Stimulated activated naive CD8-positive, alpha-beta T cell treated with anti-CD3 and anti-CD28 coated beads, Interleukin-15, Interleukin-2, amounts not matched to agents 100 ng/mL and 50 ng/mL, for 24 hours (primary cell): Measurements from ENCODE around the gene CLK4.

ENCODE experiments used
- H3K27ac Mint-ChIP-seq: one replicate; pipeline ENCODE4 v1.8.0; 2021; ENCODE audit warnings: mild to moderate bottlenecking, mixed read lengths
- H3K27me3 Mint-ChIP-seq: one replicate; pipeline ENCODE4 v1.8.0; 2021; ENCODE audit warnings: mixed read lengths
- H3K36me3 Mint-ChIP-seq: one replicate; pipeline ENCODE4 v1.8.0; 2021; ENCODE audit warnings: low read depth, mixed read lengths
- H3K4me1 Mint-ChIP-seq: one replicate; pipeline ENCODE4 v1.8.0; 2021; ENCODE audit warnings: low read depth, mixed read lengths
- H3K4me3 Mint-ChIP-seq: one replicate; pipeline ENCODE4 v1.8.0; 2021; ENCODE audit warnings: mild to moderate bottlenecking, mixed read lengths
- H3K9me3 Mint-ChIP-seq: one replicate; pipeline ENCODE4 v1.8.0; 2021; ENCODE audit warnings: mixed read lengths

Gene CLK4

GRCh38 chr5:178622679-178623247 lies 4.1 kb downstream of the CLK4 start:
- H3K9me3 Mint-ChIP-seq = no peaks in the 10 kb centered on the region
- no peak overlapping the region for H3K4me3 Mint-ChIP-seq

DNA sequence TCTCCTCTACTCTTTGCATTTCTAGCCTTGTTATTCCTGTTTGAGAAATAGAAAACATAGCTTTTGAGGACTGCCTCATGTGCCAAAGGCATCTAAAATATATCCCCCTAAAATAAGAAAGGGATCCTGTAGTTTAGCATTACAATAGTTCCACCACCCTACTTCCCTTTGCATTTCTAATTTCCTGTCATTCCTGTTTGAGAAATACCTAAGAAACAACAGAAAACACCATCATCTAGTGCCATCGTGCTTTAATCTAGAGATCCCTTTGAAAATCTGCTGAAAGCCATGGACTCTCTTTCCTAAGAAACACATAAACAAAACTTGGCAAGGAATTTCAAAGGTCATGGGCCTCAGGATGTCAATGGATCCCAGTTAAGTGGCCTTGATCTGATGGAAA lies 7.5 kb downstream of the CLK4 start:
- Mint-ChIP-seq H3K4me3 (no peak overlapping the region), H3K4me1 (peaks cover 47% of the 10 kb centered on the region), H3K27ac (no peak overlapping the region)

More at GRCh38 chr5:178622679-178623247, 4.1 kb downstream of the CLK4 start:
- Mint-ChIP-seq H3K36me3 (peaks cover 59% of the 10 kb centered on the region), H3K27ac (no peak overlapping the region), H3K27me3 (no peaks in the 10 kb centered on the region), H3K4me1 (peaks cover 64% of the 10 kb centered on the region)

GRCh38 chr5:178612299-178612698 lies 14.6 kb downstream of the CLK4 start:
- Mint-ChIP-seq H3K9me3 (no peaks in the 10 kb centered on the region), H3K4me3 (no peak overlapping the region), H3K4me1 (peaks cover 8% of the 10 kb centered on the region), H3K36me3 (peaks cover 79% of the 10 kb centered on the region), H3K27ac (no peak overlapping the region), H3K27me3 (no peaks in the 10 kb centered on the region)

More for the DNA sequence above, 7.5 kb downstream of the CLK4 start:
- H3K9me3 Mint-ChIP-seq = no peaks in the 10 kb centered on the region
- H3K27me3 Mint-ChIP-seq = no peaks in the 10 kb centered on the region
- peaks cover 80% of the 10 kb centered on the region for H3K36me3 Mint-ChIP-seq

DNA sequence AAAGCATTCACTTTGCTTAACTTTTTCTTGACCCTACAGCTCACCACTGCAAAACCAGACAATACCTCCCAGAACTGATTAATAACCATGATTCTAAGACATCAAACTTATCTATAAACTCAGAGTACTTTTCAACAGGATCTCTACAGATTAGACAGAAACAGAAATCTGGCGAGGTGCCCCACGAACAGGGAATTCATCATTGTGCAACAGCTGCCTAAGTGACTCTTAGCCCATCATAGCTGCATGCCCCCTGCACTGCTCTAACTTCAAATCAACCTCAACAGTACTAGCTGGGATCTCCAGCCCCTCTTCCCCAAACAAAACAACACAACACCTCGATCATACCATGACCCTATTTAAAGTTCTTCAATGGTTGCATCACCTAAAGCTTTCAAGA lies 20.6 kb downstream of the CLK4 start:
- H3K4me3 Mint-ChIP-seq = no peak overlapping the region
- H3K4me1 Mint-ChIP-seq = no peaks in the 10 kb centered on the region
- no peaks in the 10 kb centered on the region for H3K27me3 Mint-ChIP-seq
- H3K27ac Mint-ChIP-seq = peak overlapping the region; percentile 2
- H3K36me3 Mint-ChIP-seq = peaks cover 71% of the 10 kb centered on the region
- no peaks in the 10 kb centered on the region for H3K9me3 Mint-ChIP-seq

DNA sequence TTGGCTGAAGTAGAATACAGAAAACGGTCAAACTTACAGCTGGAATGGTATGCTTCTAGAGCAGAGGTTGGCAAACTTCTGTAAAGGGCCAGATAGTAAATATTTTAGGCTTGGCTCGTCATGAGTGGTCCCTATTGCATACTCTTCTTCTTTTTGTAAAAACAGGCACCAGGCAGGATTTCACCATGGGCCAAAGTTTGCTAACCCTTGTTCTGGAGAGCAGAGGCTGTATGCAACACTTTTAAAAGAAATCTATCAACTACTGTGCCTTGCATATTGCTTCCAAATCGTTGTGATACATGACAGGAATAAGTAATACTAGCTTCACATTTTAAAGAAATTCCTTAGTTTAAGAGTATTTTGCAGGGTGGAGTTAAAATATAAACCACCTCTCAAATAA lies 21.1 kb downstream of the CLK4 start:
- Mint-ChIP-seq H3K4me1 (no peaks in the 10 kb centered on the region), H3K27me3 (no peaks in the 10 kb centered on the region), H3K27ac (no peak overlapping the region), H3K36me3 (peaks cover 71% of the 10 kb centered on the region), H3K9me3 (no peaks in the 10 kb centered on the region), H3K4me3 (no peak overlapping the region)

- Mint-ChIP-seq H3K4me3 (no peak overlapping the region), H3K27me3 (no peaks in the 10 kb centered on the region), H3K4me1 (no peaks in the 10 kb centered on the region), H3K27ac (no peak overlapping the region), H3K36me3 (peaks cover 74% of the 10 kb centered on the region), H3K9me3 (peaks cover 8% of the 10 kb centered on the region)
Observed at GRCh38 chr5:178602752-178603151, 24.1 kb downstream of the CLK4 start.

DNA sequence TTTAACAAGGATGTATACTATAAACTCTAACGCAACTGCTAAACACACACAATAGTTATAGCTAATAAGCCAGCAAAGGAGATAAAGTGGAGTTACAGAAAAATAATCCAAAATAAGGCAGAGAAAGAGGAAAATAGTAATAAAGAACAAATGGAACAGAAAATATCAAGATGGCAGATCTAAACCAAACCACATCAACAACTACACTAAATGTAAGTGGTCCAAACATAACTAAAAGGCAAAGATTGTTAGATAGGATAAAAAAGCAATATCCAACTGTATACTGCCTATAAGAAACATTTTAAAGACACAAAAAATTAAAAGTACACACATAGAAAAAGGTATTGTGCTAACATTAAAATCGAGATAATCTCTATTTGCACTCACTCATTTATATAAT lies 31.1 kb downstream of the CLK4 start:
- Mint-ChIP-seq H3K27ac (no peak overlapping the region), H3K4me1 (peaks cover 3% of the 10 kb centered on the region), H3K36me3 (peaks cover 56% of the 10 kb centered on the region), H3K4me3 (no peak overlapping the region), H3K9me3 (peaks cover 30% of the 10 kb centered on the region), H3K27me3 (peaks cover 13% of the 10 kb centered on the region)

- H3K27me3 Mint-ChIP-seq = peaks cover 16% of the 10 kb centered on the region
- peaks cover 55% of the 10 kb centered on the region for H3K36me3 Mint-ChIP-seq
- peaks cover 30% of the 10 kb centered on the region for H3K9me3 Mint-ChIP-seq
- H3K27ac Mint-ChIP-seq = no peak overlapping the region
- H3K4me3 Mint-ChIP-seq = no peak overlapping the region
- H3K4me1 Mint-ChIP-seq = peaks cover 6% of the 10 kb centered on the region
Observed at GRCh38 chr5:178595150-178595549, 31.7 kb downstream of the CLK4 start.

DNA sequence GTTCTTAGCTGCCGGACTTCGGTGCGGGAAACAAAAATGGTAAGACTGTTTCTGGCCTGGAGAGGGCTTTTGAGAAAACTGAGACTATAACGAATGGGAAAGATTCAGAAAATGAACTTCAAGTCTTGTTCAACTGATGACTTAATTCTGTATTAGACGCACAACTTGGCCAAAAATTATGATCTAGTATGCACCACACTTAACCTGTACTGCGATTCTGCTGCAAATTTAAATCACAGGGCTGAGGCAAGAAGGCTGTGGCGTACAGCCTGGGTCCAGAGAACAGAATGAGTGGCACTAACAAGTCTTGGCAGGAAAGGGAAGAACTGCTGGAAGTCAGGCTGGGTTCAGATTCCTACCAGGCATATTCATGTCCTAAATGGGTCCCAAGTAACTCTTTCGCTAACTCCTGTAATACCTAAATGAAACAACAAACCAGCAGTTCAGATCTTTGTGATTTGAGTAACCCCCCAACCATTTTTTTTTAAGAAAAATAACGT lies 35.9 kb downstream of the CLK4 start:
- Mint-ChIP-seq H3K4me3 (peak overlapping the region; percentile 71), H3K9me3 (peaks cover 22% of the 10 kb centered on the region), H3K4me1 (peaks cover 6% of the 10 kb centered on the region), H3K27ac (no peak overlapping the region), H3K27me3 (peaks cover 49% of the 10 kb centered on the region), H3K36me3 (peaks cover 23% of the 10 kb centered on the region)

DNA sequence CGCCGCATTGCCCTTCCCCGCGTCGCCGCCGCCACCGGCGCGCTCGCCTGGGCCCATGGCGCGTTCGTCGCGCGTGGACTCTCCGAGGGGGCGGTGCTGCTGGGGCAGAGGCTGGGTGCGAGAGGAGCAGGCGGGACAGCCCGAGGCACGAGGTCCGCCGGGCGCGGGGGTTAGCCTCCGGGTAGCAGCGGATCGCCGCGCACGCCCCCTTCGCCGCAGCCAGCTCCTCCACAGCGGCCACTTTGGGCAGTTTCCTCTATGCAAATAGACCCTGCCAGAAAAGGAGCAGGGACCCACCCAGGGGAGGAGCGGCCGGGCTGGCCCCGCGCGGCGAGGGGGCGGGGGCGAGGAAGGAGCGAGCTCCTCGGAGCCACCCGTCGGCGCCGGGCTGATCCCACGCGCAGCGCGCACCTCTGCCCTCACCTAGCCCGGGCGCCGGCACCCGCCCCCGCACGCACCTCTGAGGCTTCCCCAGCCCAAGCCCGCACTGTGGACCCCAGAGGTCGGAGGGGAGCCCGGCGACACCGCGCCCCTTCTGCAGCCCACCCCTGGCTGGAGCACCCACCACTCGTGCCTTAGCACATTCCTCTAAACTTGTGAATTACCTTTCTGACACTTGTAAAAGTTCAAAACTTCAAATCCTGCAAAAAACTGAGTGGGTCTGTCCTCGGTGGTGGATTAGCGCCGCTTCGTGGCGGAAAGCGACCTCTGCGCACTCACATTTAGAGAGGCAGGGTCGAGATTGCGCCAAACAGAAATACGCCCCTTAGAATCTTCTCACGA lies 36.5 kb downstream of the CLK4 start, which contains the start of gene COL23A1:
COL23A1 (minus strand) TSS at position 253 of the 783 bp plus-strand sequence.
- no peak within 1 kb of the TSS for H3K27ac Mint-ChIP-seq
- peak within 1 kb of the TSS; percentile 71 for H3K4me3 Mint-ChIP-seq
- H3K36me3 Mint-ChIP-seq = peaks cover 16% of the 10 kb centered on the region
- H3K4me1 Mint-ChIP-seq = peaks cover 6% of the 10 kb centered on the region
- peaks cover 15% of the 10 kb centered on the region for H3K9me3 Mint-ChIP-seq
- peaks cover 55% of the 10 kb centered on the region for H3K27me3 Mint-ChIP-seq

- Mint-ChIP-seq H3K36me3 (peaks cover 7% of the 10 kb centered on the region), H3K4me1 (peaks cover 6% of the 10 kb centered on the region), H3K27ac (no peak overlapping the region), H3K9me3 (peaks cover 7% of the 10 kb centered on the region), H3K27me3 (peaks cover 56% of the 10 kb centered on the region), H3K4me3 (peak overlapping the region; percentile 35)
Observed at GRCh38 chr5:178589180-178590140, 37.4 kb downstream of the CLK4 start.

GRCh38 chr5:178588769-178589168 lies 38.1 kb downstream of the CLK4 start:
- Mint-ChIP-seq H3K27ac (no peak overlapping the region), H3K9me3 (no peaks in the 10 kb centered on the region), H3K4me3 (peak overlapping the region; percentile 5), H3K4me1 (peaks cover 6% of the 10 kb centered on the region), H3K36me3 (peaks cover under 1% of the 10 kb centered on the region), H3K27me3 (peaks cover 58% of the 10 kb centered on the region)

DNA sequence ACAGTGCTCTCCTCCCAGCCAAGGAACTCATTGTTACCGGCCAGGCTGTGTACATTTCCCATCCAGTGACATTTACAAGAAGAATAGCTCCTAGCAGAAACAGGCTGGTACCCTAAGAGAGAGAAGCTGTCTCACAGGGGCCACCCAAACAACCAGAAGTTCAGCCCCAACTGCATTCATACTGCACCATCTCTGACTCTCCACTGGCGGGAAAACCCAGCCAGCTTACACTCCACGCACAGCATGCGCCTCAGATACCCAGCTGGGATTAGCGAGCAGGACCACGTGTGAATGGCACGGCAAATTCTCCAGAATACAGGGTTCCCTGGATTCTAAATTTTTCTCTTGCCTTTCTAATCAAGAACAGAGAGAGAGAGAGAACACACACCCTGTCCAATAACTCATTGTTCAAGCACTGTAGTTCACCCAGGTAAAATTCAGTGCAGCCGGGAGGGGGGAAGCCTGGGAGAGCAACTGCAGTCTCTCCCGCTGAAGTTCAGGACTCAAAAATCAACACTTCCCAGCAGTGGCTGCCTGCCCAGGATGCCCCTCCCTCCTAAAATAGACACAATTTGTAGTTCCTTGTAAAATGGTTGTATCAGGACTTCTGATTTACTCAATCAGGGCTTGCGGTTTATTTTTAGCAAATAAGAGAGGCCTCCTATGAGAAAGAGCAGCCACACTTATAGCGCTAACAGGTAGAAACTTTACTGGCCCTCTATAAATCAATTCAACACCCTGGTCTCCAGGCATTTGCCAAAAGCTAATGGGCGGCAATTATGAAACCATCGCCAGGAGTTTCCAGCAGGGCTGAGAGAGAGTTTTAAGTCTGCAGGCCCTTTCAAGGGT lies 38.9 kb downstream of the CLK4 start:
- Mint-ChIP-seq H3K9me3 (no peaks in the 10 kb centered on the region), H3K4me1 (peaks cover 6% of the 10 kb centered on the region), H3K27me3 (peaks cover 58% of the 10 kb centered on the region), H3K4me3 (no peak overlapping the region), H3K36me3 (no peaks in the 10 kb centered on the region), H3K27ac (no peak overlapping the region)

- H3K4me1 Mint-ChIP-seq = peaks cover 6% of the 10 kb centered on the region
- peaks cover 51% of the 10 kb centered on the region for H3K27me3 Mint-ChIP-seq
- no peaks in the 10 kb centered on the region for H3K9me3 Mint-ChIP-seq
- no peak overlapping the region for H3K27ac Mint-ChIP-seq
- H3K36me3 Mint-ChIP-seq = no peaks in the 10 kb centered on the region
- no peak overlapping the region for H3K4me3 Mint-ChIP-seq
Observed at GRCh38 chr5:178586396-178586795, 40.5 kb downstream of the CLK4 start.
